Breast epithelium (tissue), 3 donors: ENCODE results near the gene RNF20.

ENCODE experiments used
- POLR2AphosphoS5 ChIP-seq, 3 donors: sonication (generic); formaldehyde crosslinking; IDR thresholded peaks; one replicate each; pipeline ENCODE4 v1.6.1; 2017; ENCODE audit warnings: antibody characterized with exemption in 3 of 3
- TF ChIP-seq, protein P1 (sequence below), 3 donors: fragments of 450-650 bp; IDR thresholded peaks; one replicate each; pipeline ENCODE4 v1.5.1; 2016 to 2017; ENCODE audit warnings: antibody characterized with exemption in 3 of 3, mild to moderate bottlenecking in 3 of 3, moderate library complexity in 3 of 3

- TF ChIP-seq POLR2AphosphoS5 (IDR thresholded peaks at IDR 0.05), result no peak
- TF ChIP-seq, protein P1, sequence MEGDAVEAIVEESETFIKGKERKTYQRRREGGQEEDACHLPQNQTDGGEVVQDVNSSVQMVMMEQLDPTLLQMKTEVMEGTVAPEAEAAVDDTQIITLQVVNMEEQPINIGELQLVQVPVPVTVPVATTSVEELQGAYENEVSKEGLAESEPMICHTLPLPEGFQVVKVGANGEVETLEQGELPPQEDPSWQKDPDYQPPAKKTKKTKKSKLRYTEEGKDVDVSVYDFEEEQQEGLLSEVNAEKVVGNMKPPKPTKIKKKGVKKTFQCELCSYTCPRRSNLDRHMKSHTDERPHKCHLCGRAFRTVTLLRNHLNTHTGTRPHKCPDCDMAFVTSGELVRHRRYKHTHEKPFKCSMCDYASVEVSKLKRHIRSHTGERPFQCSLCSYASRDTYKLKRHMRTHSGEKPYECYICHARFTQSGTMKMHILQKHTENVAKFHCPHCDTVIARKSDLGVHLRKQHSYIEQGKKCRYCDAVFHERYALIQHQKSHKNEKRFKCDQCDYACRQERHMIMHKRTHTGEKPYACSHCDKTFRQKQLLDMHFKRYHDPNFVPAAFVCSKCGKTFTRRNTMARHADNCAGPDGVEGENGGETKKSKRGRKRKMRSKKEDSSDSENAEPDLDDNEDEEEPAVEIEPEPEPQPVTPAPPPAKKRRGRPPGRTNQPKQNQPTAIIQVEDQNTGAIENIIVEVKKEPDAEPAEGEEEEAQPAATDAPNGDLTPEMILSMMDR (IDR thresholded peaks at IDR 0.05), result no peak
Observed at GRCh38 chr9:101586651-101587050, 53.0 kb downstream of the RNF20 start.
